H1 (cell line): ENCODE data around the gene CEP152. TPM values are rescaled to one million over a fixed set of nuclear protein-coding genes. Genes with fewer than 3 reads are reported as not detected.

ENCODE experiments used
- CTCF ChIA-PET: fragments of 300-600 bp; sonication (Branson Sonifier 250); formaldehyde crosslinking; loops from one replicate; lab custom pipeline; 2021; ENCODE audit not compliant: partially characterized antibody; lab: Charles Lee
- POLR2A ChIA-PET: fragments of 300-600 bp; sonication (Branson Sonifier 250); formaldehyde crosslinking; loops from one replicate; lab custom pipeline; 2021; ENCODE audit warnings: inconsistent platforms; ENCODE audit not compliant: partially characterized antibody; lab: Charles Lee
- DNase-seq, 2 experiments: peaks; one replicate each; pipeline versions ENCODE4 v3.0.0 to v3.0.0-alpha.2; 2010 to 2022; ENCODE audit warnings: low spot score in 2 of 2, low read depth in 1 of 2, mixed read lengths in 1 of 2
- FAIRE-seq: peaks from 2 replicates; lab custom pipeline; 2011; peaks lifted over from hg19 to GRCh38; lab: Jason Lieb, UNC
- H2AFZ ChIP-seq: 2 replicates; pipeline ENCODE4 v1.8.1; 2012; ENCODE audit warnings: low read length, inconsistent platforms
- H2AK5ac ChIP-seq: 2 replicates; pipeline ENCODE4 v1.6.1; 2013; ENCODE audit warnings: low read depth, low read length
- H2BK120ac ChIP-seq: replicated peaks from 2 replicates; pipeline ENCODE3; 2013; ENCODE audit warnings: low read depth, low read length, inconsistent platforms
- H2BK12ac ChIP-seq: 2 replicates; pipeline ENCODE4 v1.6.1; 2013; ENCODE audit warnings: low read depth, low read length
- H2BK15ac ChIP-seq: 2 replicates; pipeline ENCODE4 v1.6.1; 2013; ENCODE audit warnings: low read length
- H2BK20ac ChIP-seq: 2 replicates; pipeline ENCODE4 v1.6.1; 2013; ENCODE audit warnings: low read length
- H2BK5ac ChIP-seq: 2 replicates; pipeline ENCODE4 v1.6.1; 2013; ENCODE audit warnings: low read depth, low read length
- H3K14ac ChIP-seq: 2 replicates; pipeline ENCODE4 v1.6.1; 2013; ENCODE audit warnings: inconsistent platforms; ENCODE audit not compliant: insufficient read length
- H3K18ac ChIP-seq: 2 replicates; pipeline ENCODE4 v1.6.1; 2013; ENCODE audit warnings: low read length; ENCODE audit errors: extremely low read depth
- H3K23ac ChIP-seq: 2 replicates; pipeline ENCODE4 v1.6.1; 2013; ENCODE audit warnings: inconsistent platforms; ENCODE audit not compliant: insufficient read length
- H3K23me2 ChIP-seq: 2 replicates; pipeline ENCODE4 v1.6.1; 2013; ENCODE audit warnings: low read depth, low read length
- H3K27ac ChIP-seq: 2 replicates; pipeline ENCODE4 v1.6.1; 2011; ENCODE audit warnings: low read depth, low read length, inconsistent platforms
- H3K27me3 ChIP-seq, 4 experiments: replicated peaks in 1 of 4; 1 replicate in 1 of 4; 2 replicates in 3 of 4; pipeline versions ENCODE4 v1.6.1 to v1.8.1; 2011 to 2013; ENCODE audit warnings: low read length in 3 of 4, mild to moderate bottlenecking in 3 of 4, inconsistent platforms in 2 of 4, mixed read lengths in 2 of 4, moderate library complexity in 1 of 4; ENCODE audit not compliant: control insufficient read depth in 3 of 4, insufficient read depth in 3 of 4; ENCODE audit errors: extremely low read depth in 1 of 4
- H3K36me3 ChIP-seq, 4 experiments: 2 replicates each; pipeline versions ENCODE4 v1.6.1 to v1.8.1; 2011 to 2013; ENCODE audit warnings: mild to moderate bottlenecking in 4 of 4, low read length in 3 of 4, moderate library complexity in 2 of 4, control low read depth in 1 of 4, inconsistent platforms in 1 of 4; ENCODE audit not compliant: insufficient read depth in 4 of 4, control insufficient read depth in 2 of 4
- H3K4ac ChIP-seq: replicated peaks from 2 replicates; pipeline ENCODE3; 2013; ENCODE audit warnings: low read length, low read depth, mixed read lengths, inconsistent platforms; ENCODE audit not compliant: insufficient read length
- H3K4me1 ChIP-seq, 4 experiments: replicated peaks in 1 of 4; 1 replicate in 1 of 4; 2 replicates in 3 of 4; pipeline versions ENCODE4 v1.6.1 to v1.8.1; 2011 to 2013; ENCODE audit warnings: low read length in 3 of 4, inconsistent platforms in 2 of 4, mixed read lengths in 1 of 4; ENCODE audit not compliant: insufficient read depth in 4 of 4, control insufficient read depth in 3 of 4
- H3K4me2 ChIP-seq, 2 experiments: 2 replicates each; pipeline versions ENCODE4 v1.6.1 to v1.8.1; 2011 to 2013; ENCODE audit warnings: low read depth in 2 of 2, low read length in 2 of 2, control low read depth in 1 of 2, inconsistent platforms in 1 of 2, mild to moderate bottlenecking in 1 of 2; ENCODE audit not compliant: insufficient read depth in 1 of 2
- H3K4me3 ChIP-seq, 4 experiments: fragments of 200-600, 300-600 bp in 1 of 4; sonication (generic), shearing (Covaris generic), sonication (Bioruptor Twin) in 1 of 4; 2 replicates each; pipeline versions ENCODE4 v1.5.1 to v1.8.1; 2011 to 2016; ENCODE audit warnings: low read length in 4 of 4, low read depth in 3 of 4, control low read depth in 2 of 4, inconsistent platforms in 2 of 4, mild to moderate bottlenecking in 2 of 4, mixed read lengths in 1 of 4, moderate library complexity in 1 of 4; ENCODE audit not compliant: insufficient read depth in 2 of 4; ENCODE audit errors: extremely low read depth in 1 of 4
- H3K56ac ChIP-seq: replicated peaks from 2 replicates; pipeline ENCODE3; 2013; ENCODE audit warnings: low read depth, mild to moderate bottlenecking, mixed read lengths, low read length, inconsistent platforms; ENCODE audit not compliant: insufficient read length
- H3K79me1 ChIP-seq: 2 replicates; pipeline ENCODE4 v1.6.1; 2013; ENCODE audit warnings: low read depth, low read length, control low read depth
- H3K79me2 ChIP-seq, 2 experiments: 2 replicates each; pipeline versions ENCODE4 v1.6.1 to v1.8.1; 2012 to 2013; ENCODE audit warnings: low read length in 2 of 2, mild to moderate bottlenecking in 2 of 2, inconsistent platforms in 1 of 2; ENCODE audit not compliant: insufficient read depth in 2 of 2, control insufficient read depth in 1 of 2
- H3K9ac ChIP-seq, 4 experiments: replicated peaks in 1 of 4; 1 replicate in 1 of 4; 2 replicates in 3 of 4; pipeline versions ENCODE4 v1.6.1 to v1.8.1; 2011 to 2013; ENCODE audit warnings: low read depth in 3 of 4, low read length in 3 of 4, control low read depth in 2 of 4, mild to moderate bottlenecking in 2 of 4, moderate library complexity in 2 of 4, inconsistent platforms in 1 of 4; ENCODE audit errors: extremely low read depth in 1 of 4
- H3K9me3 ChIP-seq, 2 experiments: 2 replicates each; pipeline versions ENCODE4 v1.6.1 to v1.8.1; 2012 to 2013; ENCODE audit warnings: mild to moderate bottlenecking in 2 of 2, moderate library complexity in 2 of 2, control low read depth in 1 of 2, inconsistent platforms in 1 of 2, low read depth in 1 of 2, low read length in 1 of 2, mixed read lengths in 1 of 2; ENCODE audit not compliant: insufficient read depth in 2 of 2
- H4K20me1 ChIP-seq, 2 experiments: replicated peaks in 1 of 2; 2 replicates each; pipeline versions ENCODE3 to v1.8.1; 2011 to 2013; ENCODE audit warnings: inconsistent platforms in 2 of 2, low read length in 2 of 2, mild to moderate bottlenecking in 1 of 2; ENCODE audit not compliant: insufficient read depth in 2 of 2, control insufficient read depth in 1 of 2
- H4K5ac ChIP-seq: 2 replicates; pipeline ENCODE4 v1.6.1; 2013; ENCODE audit warnings: low read length, low read depth, mixed read lengths, inconsistent platforms; ENCODE audit not compliant: insufficient read length
- H4K8ac ChIP-seq: 2 replicates; pipeline ENCODE4 v1.8.0; 2013; ENCODE audit warnings: mild to moderate bottlenecking, moderate library complexity, low read length, inconsistent platforms; ENCODE audit not compliant: insufficient read depth; ENCODE audit errors: extremely low read depth
- H4K91ac ChIP-seq: replicated peaks from 2 replicates; pipeline ENCODE3; 2013; ENCODE audit warnings: low read length, mixed read lengths, inconsistent platforms; ENCODE audit not compliant: insufficient read length
- ATF2 ChIP-seq: IDR thresholded peaks from 2 replicates; pipeline ENCODE4 v1.6.1; 2012; ENCODE audit warnings: low read length, inconsistent platforms
- BACH1 ChIP-seq: IDR thresholded peaks from 2 replicates; pipeline ENCODE4 v1.6.1; 2012; ENCODE audit warnings: low read length, improper control_type of control experiment
- RNF2 ChIP-seq: fragments of 200-900, 300-1000 bp; sonication (generic); IDR thresholded peaks from 2 replicates; pipeline ENCODE4 v1.7.1; 2016; ENCODE audit warnings: borderline replicate concordance, low read depth, mild to moderate bottlenecking, antibody characterized with exemption, low read length; ENCODE audit not compliant: poor library complexity, severe bottlenecking; ENCODE audit errors: missing control alignments
- WGBS, 2 experiments: shearing (Covaris generic) in 1 of 2; methylation state at CpG; one replicate each; pipeline versions ENCODE4 v1.1.6 to v1.1.7; 2013 to 2015; ENCODE audit warnings: low lambda C conversion rate in 2 of 2, mixed read lengths in 2 of 2, inconsistent platforms in 1 of 2, low coverage in 1 of 2, missing lambda C conversion rate in 1 of 2; ENCODE audit not compliant: insufficient replicate concordance in 2 of 2, insufficient coverage in 1 of 2, insufficient read length in 1 of 2; ENCODE audit errors: extremely low coverage in 1 of 2, missing lambda C conversion rate in 1 of 2; 5-methylcytosine and 5-hydroxymethylcytosine counted together
- polyA plus RNA-seq, 7 experiments: library from polyadenylated mRNA; depleted of rRNA in 3 of 7; stranded (reverse) in 5 of 7; unstranded in 2 of 7; fragments of >200 nt in 5 of 7; fragments of 200-250 nt in 2 of 7; gene quantifications; 1 replicate in 5 of 7; 2 replicates in 1 of 7; 4 replicates in 1 of 7; pipeline versions ENCODE4 v1.2.1 to v1.2.3, GENCODE V29; 2011 to 2013; ENCODE audit warnings: missing spikeins in 2 of 7, mixed read lengths in 2 of 7
- total RNA-seq: library from RNA; stranded (reverse); fragmentation: NEBNext Ultra II Directional; extraction: Animal tissue kit (Norgen Biotek cat#: 25700); gene quantifications from 2 replicates; pipeline ENCODE4 v1.2.1, GENCODE V29; 2021

Gene CEP152
- total and polyA plus RNA-seq, 2 of the 8 experiments (the other 6 are each of a cell fraction or from before 2014, with no cell fraction given): 1.4 to 16.2 TPM

GRCh38 chr15:48702569-48703236 is 108.2 kb downstream of the CEP152 start:
- H2BK20ac ChIP-seq: no peak overlapping the region
- H2BK120ac ChIP-seq: no peak overlapping the region
- CTCF ChIA-PET: no interaction called here
- H2AK5ac ChIP-seq: no peak overlapping the region
- no peak overlapping the region for H3K18ac ChIP-seq
- H3K9me3 ChIP-seq: peaks cover 0 to 2% of the 10 kb centered on the region in 2 experiments; a peak in 1 of 4 replicates
- H3K23ac ChIP-seq: no peak overlapping the region
- H3K27ac ChIP-seq: no peak overlapping the region
- no peak overlapping the region for H3K56ac ChIP-seq
- H3K23me2 ChIP-seq: no peaks in the 10 kb centered on the region
- H2BK5ac ChIP-seq: no peak overlapping the region
- H4K20me1 ChIP-seq: no peaks in the 10 kb centered on the region
- H3K4ac ChIP-seq: no peak overlapping the region
- H3K4me2 ChIP-seq: no peak overlapping the region
- no peak overlapping the region for H3K14ac ChIP-seq
- no peak overlapping the region for H4K91ac ChIP-seq
- no peak overlapping the region for H2BK12ac ChIP-seq
- POLR2A ChIA-PET: no interaction called here
- no peak for FAIRE-seq
- H3K79me2 ChIP-seq: no peaks in the 10 kb centered on the region
- H2BK15ac ChIP-seq: no peak overlapping the region
- 93% methylated on average over 2 of the region's 2 CpGs; no CpG with 5 or more reads in 1 of the 2 experiments for whole genome bisulfite sequencing, 2 experiments
- H4K5ac ChIP-seq: no peak overlapping the region
- DNase-seq: no peak
- H2AFZ ChIP-seq: no peak overlapping the region
- no peaks in the 10 kb centered on the region for H3K27me3 ChIP-seq
- H3K79me1 ChIP-seq: no peaks in the 10 kb centered on the region
- H3K4me1 ChIP-seq: no peaks in the 10 kb centered on the region
- no peak overlapping the region for H4K8ac ChIP-seq
- H3K9ac ChIP-seq: no peak overlapping the region
- no peak overlapping the region for H3K4me3 ChIP-seq
- H3K36me3 ChIP-seq: no peaks in the 10 kb centered on the region
- TF ChIP-seq BACH1 (no peak), ATF2 (no peak), RNF2 (no peak)
